GM18870 (cell line): ENCODE results near the gene PERCC1.

Experiments
- ATAC-seq: cut with Tn5 transposase; IDR thresholded peaks from one replicate; pipeline ENCODE4 v1.9.1; 2021; ENCODE audit warnings: moderate library complexity; ENCODE audit not compliant: unreplicated experiment

Gene PERCC1

DNA sequence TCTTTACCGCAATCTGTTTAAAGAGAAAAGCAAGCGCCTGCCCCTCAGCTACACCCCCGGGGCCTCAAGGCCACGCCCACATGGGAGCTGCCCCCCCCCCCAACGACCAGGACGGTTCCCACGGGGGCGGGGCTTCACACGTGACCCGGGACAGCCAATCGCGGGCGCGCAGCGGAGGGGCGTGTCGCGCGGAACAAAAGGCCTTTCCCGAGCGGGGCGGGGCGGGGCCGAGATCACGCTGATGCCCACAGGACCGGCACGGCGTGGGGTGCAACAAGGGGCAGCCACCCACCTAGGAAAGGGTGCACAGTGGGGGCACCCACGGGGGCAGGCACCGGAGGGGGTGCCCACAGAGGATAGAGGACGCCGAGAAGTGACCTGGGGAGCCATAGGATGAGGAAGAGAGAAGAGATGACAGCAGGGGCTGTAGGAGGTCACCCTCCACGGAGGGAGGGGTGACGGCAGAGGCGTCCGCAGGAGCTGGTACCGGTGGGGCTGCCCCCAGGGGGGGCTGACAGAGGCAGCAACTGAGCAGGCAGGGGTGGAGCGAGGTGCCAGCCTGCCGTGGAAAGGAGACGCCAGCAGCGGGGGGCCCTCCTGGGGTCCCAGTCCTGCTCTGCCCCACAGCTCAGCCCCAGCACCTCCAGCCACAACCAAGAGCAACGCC is 22.6 kb upstream of the PERCC1 start:
- no peak for ATAC-seq

DNA sequence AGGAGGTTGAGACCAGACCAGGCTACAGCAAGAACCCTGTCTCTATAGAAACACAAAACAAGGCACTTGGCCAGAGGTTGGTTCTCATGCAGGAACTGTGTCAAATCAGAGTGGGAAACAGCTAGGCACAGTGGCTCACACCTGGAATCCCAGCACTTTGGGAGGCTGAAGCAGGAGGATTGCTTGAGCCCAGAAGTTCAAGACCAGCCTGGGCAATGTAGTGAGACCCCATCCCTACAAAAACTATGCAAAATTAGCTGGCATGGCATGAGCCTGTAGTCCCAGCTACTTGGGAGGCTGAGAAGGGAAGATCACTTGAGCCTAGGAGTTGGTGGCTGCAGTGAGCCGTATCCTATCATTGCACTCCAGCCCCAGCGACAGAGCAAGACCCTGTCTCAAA is 18.0 kb upstream of the PERCC1 start:
- ATAC-seq = no peak

DNA sequence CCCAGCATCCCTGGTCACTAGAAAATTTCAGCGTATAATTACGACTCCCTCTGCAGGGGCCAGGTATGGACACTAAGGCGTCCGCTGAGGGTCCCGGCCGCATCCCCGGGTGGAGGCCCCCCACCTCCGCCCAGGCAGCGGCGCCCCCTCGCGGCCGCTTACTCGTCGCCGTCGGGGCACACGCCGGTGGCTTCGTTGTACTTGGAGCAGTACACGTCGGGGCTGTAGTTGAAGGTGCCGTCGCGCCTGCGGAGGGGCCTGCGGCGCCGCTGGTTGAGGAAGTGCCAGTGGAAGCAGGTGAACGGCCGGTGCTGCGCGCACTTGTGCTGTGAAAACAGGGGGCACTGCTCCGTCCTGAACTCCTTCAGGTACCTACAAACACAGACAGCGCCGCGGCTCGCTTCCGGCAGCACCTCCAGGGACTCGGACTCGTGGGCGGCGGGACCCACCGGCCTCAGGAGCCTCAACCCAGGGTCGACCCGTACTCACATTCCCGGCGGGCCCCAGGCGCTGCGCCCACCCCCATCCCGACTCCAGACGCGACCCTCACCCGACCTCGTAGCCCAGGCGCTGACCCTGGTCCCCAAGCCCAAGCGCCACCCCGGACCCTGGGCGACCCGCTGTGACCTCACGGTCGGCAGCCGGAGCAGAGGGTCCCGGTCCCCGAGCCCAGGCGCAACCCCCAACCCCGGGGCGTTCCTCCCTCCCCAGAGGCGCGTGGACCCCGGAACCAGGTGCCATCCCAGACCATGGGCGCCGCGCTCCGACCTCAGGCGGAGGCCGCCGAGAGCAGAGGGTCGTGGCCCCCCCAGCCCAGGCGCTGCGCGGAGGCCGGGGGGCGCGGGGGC is 17.0 kb upstream of the PERCC1 start:
- ATAC-seq = no peak

DNA sequence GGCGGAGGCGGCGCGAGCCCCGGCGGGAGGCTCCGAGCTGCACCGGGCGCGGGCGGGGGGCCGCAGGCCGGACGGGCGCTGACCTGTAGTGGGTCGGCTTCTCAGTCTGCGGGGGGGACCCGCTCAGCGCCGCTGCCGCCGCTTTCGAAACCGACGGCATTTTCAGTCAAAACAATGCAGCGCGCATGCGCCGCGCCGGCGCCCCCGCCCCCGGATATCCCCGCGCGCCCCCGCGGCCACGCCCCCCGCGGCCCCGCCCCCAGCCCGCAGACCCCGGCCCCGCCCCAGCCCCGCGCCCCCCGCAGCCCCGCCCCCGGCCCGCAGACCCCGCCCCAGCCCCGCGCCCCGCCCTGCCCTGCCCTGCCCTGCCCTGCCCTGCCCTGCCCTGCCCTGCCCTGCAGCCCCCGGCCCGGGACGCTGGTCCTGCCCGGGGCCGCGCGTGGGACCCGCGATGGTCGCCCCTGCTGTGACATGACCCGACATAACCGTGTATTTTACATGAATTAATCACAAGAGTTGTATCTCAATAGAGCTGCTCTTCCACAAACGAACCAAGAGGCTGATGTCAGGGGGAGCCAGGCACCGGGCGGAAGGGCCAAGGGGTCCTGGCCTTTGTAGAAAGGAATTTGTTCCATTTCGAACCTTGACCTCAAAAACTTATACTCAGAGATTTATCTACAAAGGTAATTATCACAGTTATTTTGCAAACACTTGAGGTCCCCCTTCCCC is 16.2 kb upstream of the PERCC1 start, which contains the start of gene UNKL:
UNKL (minus strand) TSS at position 173 of the 729 bp plus-strand sequence; CDS start at position 160, 13 bp downstream.
- ATAC-seq = no peak

DNA sequence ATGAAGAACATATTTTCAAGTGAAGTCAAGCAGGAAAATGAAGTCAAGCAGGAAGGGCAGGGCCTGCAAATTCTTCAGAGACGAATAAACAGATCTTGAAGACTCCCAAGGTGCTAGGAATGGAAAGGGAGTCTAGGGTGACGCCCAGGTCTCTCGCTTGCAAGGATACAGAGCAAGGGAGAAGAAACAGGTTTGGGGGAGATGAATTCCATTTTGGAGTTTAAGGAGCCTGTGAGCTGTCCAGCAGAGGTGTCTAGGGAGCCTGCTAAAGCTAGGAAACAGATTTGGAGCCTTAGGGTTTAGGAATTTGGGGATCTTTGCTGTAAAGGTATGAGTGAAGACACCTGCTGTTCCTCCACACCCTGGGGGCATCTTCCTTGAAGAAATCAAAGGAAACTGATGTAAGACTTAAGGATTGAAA is 14.3 kb upstream of the PERCC1 start:
- no peak for ATAC-seq

DNA sequence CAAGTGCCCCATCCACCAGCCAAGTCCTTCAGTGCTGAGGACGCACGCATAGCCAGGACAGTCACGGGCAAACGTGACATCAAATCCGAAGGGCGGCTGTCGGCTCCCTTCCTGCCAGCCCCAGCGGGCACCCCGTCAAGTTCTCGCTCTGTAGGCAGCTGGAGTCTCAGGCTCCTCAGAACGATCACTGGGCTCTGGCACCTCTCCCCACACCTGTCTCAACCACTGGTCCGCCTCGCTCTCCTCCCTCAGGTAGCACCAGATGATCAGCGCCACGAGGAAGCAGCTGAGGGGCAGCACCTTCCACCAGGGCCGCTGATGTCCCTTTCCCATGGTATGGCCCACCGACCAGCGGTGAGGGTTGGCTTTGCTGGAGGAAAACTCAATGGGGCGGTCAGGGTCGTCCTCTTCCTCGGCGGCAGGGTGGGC is 10.8 kb upstream of the PERCC1 start:
- ATAC-seq = peak; percentile 4

DNA sequence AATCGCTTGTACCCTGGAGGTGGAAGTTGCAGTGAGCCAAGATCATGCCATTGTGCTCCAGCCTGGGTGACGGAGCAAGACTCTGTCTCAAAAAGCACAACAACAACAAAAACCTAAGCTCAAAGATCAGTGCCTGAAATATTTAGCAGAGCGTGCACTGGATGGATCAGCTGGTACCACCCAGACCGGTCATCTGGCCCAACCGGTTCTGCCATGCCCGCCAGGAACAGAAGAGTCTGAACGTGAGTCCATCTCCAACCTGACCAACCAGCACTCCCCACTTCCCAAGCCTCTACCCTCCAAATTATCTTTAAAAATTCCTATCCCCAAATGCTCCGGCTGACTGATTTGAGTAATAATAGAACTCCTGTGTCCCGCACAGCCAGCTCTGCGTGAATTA is 8.8 kb upstream of the PERCC1 start:
- no peak for ATAC-seq

DNA sequence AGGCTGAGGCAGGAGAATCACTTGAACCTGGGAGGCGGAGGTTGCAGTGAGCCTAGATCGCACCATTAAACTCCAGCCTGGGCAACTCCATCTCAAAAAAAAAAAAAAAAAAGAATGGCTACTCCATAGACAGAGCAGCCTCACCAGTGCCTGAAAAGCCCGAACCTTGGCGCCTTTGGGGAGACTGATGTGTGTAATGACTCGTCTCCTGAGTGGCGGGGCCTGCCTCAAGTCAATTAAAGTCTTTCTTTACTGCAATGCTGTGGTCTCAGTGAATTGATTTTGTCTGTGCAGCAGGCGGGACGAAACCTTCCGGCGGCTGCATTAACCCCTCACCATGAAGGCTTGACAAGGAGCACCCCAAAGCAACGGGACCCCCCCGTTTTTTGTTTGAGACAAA is 6.8 kb upstream of the PERCC1 start:
- ATAC-seq = no peak

DNA sequence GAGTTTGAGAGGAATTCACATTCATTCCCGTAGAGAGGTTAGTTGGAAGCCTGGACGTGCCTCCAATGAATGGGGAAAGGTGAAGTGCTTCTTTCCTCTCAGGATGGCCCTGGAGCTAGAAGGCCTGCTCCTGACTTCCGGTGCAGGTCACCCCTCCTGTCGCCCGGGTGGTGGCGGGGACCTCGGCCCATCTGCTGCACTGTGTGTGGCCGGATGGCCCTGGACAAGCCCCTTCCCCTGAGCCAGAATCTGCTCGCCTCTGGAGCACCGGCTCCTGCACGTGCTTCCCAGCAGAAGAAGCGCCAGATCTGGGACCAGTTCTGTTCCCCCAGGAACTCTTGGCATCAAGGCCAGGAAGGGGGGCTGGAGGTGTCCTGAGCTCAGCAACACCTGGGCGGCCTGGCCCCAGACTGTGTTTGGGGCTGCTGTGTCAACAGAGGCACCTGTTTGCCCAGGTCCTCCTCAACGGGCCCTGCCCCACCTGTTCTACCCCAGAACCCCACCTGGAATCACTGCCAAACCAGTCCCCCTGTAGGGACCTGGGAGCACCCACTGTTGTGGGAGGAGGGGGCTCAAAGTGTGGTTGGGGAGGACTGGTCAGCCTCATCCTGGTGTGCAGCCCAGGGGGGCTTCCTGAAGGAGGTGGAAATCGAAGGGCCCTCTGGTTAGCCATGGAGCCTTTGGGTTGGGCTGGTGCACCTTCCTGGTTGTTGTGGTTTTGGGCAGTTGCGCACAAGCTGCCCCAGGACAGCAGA is 5.1 kb upstream of the PERCC1 start:
- ATAC-seq = no peak

DNA sequence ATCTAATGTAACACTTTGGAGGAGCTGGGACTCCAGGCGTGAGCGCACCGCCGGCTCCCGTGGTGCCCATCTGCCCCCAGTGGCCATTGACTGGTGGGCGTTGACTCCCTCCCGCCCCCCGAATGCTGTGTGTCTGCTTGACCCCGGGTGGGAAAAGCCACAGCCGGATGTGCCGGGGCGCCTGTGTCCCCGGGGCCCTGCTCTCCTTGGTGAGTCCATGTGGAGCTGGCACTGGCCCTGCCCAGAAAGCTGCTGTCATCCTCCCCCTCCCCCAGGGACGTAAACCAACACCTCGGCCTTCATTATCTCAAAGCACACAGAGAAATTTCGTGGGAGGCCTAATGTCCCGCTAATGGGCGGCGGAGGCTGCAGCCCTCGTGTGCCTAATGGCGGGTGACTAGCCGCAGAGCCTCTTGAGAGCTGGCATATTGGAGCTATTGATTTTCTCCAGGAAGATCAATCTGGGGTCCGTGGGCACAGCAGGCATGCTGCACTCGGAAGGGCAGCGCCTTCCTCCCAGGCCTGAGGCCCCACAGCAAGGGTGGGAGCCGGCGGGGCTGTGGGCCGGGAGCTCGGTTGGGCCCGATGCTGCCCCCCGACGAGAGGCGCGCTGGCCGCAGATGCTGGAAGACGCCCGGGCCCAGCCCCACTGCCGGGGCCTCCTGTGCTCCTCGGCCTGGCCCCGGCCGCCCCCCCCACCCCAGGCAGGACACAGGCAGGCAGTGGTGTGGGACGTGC is 4.0 kb upstream of the PERCC1 start:
- no peak for ATAC-seq

DNA sequence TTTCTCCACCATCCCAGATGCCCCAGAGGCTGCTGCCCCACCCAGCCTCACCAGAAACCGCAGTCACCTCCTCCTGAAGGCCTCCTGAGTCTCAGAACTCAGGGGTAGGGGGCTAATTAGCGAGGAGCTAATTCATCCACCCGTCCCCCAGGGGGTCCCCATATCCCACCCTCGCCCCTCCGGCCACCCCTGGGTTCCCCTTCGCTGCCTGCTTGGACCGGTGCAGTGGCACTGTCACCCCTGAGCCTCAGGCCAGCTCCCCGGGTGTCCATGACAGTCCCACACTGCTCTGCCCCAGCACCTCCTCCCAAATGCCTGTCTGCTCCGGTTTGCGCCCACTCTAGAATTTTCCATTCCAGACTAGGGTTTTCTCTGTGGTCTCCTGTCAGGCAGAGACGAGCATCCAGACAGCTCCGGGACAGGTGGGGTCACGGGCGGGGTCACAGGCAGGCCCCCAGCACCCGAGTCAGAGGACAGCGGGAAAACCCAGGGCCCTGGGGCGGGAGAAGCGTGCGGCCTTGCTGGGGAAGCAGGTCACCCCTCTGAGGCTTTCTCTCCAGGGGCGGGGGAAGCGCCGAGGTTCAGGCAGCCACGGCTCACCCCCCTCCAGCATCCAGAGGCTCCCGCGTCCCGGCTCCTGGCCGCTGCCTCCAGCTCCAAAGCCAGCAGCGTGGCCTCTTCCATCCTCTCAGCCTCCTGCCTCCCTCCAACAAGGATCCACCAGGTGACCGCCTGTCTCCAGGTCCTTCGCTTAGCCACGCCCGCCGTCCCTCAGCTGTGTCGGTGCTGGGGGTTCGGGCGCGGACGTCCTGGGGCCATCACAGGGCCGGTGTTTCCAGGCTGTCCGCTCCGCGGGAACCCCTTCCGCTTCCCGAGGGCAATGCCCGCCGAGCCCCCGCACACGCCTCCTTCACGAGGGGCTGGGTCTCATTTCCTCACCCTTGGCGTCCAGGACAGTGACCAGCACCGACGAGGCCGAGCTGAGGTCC is 3.1 kb upstream of the PERCC1 start:
- ATAC-seq = no peak

DNA sequence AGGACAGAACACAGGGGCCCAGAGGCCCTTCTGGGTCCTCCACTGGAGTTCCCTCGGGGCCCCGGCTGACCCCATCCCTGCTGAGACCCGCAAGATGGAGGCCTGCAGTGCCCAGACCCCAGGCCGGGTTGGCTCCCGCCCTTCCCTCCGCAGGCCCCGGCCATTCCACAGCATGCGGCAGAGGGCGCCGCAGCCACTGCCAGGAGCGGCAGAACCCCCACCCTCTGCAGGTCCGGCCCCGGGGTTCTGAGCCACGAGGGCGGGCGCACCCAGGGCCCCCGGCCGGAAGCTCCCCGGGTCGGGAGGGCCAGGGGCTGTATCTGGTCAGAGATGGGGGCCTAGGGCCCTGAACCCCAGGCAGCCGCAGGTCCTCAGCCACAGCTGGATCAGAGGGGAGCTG is 2.4 kb upstream of the PERCC1 start:
- no peak for ATAC-seq

DNA sequence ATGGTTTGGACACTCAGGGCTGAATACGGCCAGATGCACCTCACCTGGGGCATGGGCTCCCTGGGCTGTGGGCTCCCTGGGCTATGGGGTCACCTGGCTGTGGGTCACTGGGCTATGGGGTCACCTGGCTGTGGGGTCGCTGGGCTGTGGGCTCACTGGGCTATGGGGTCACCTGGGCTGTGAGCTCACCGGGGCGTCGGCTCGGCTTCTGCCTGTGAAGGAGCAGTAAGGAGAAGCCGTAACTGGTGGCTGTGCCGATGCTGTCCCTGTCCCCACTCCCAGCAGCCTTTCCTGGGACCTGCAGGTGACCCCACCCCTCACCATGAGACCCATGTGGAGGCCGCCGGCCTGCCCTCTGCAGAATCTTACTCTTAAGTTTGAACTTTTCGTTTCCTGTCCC is 1.9 kb upstream of the PERCC1 start:
- ATAC-seq = no peak

DNA sequence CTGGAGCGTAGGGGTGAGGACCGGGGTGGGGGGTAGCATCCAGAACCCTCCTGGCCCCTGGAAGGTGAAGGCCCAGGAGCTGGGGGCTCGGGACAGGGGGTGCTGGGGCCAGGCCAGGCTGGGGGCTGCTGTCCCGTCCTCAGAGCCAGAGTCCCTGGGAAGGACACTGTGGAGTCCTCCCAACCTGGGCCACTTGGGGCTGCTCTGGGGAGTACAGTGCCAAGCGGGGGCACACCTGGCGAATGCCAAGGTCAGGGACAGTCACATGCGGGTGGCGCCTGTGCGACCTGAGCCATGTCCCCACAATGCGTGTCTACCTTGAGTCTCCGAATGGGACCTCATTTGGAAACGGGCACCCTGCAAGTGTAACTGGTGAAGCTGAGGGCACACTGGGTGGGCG is 1.2 kb upstream of the PERCC1 start:
- no peak for ATAC-seq

DNA sequence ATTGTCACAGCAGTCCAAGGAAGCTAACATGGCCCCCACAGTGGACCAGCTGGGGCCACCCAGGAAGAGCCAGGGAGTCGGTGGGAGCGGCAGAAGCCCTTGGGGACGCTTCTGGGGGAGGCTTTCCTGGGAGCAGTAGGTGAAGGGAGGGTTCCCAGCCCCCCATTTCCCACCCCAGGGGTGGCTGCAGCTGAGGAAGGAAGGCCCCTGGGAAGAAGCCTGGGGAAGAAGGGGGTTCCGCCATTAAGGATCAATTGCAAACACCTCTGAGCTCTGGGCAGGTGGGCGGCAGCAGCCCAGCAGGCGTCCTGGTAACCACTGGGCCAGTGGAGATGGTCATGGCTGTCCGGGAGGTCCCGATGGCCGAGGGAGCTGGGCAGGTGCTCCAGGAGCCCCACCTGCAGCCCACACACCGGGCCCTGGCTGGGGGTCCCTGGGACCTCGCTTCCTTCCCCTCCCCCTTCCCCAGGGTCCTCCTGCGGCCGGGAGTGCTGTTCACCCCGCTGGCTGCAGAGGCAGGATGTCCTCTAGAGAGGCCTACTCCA is 592 bp upstream of the PERCC1 start:
- ATAC-seq = no peak

DNA sequence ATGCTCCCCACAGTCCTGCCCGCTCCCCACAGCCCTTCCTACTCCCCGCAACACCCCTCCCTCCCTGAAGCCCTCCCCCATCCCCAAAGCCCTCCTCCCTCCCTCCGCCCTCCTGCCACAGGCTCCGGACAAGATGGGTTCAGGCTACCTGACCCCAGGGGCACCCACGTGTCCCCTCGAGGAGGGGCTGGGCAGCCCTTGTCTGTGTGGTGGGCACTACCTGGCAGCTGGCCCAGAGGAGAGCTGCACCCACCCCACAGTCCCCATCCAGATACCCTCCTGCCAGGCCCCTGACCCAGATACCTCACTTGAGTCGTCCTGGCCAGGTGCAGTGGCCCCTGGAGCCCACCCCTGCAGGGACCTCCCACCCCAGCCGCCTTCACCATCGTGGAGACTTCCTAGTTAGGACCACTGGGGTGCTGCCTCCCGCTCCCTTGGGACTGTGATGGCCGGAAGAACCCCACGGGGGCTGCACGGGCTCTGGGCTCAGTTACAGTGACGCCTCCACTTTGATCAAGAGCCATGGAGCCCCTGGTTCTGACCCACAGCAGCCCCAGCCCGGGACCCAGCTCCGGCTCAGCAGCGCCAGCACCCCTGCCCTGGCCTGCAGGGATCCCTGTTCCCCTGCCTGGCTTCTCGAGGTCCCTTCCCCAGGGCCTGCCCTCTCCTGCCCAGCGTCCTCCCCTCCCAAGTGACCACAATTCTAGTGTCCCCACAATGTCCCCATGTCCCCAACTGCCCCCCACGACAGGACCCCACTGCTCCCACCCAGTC is 806 bp downstream of the PERCC1 start:
- no peak for ATAC-seq

DNA sequence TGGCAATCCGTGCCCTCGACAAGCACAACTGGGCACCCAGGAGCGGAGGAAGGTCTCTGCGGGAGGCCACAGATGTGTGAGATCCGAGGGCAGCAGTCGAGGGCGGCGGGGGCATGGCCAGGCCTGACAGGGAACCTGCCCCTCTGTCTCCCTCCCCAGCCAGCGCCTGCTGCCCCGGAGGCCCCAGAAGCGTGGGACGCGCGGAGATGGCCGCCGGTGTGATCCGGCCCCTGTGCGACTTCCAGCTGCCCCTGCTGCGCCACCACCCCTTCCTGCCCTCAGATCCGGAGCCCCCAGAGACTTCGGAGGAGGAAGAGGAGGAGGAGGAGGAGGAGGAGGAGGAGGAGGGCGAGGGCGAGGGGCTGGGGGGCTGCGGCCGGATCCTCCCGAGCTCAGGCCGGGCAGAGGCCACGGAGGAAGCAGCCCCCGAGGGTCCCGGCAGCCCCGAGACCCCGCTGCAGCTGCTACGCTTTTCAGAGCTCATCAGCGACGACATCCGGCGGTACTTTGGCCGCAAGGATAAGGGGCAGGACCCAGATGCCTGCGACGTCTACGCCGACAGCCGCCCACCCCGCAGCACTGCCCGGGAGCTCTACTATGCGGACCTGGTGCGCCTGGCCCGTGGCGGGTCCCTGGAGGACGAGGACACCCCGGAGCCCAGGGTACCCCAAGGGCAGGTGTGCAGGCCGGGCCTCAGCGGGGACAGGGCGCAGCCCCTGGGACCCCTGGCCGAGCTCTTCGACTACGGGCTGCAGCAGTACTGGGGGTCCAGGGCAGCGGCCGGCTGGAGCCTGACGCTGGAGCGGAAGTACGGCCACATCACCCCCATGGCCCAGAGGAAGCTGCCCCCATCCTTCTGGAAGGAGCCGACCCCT is 1.7 kb downstream of the PERCC1 start:
- no peak for ATAC-seq
